ENCODE measurements around the gene DLG2.

DNA sequence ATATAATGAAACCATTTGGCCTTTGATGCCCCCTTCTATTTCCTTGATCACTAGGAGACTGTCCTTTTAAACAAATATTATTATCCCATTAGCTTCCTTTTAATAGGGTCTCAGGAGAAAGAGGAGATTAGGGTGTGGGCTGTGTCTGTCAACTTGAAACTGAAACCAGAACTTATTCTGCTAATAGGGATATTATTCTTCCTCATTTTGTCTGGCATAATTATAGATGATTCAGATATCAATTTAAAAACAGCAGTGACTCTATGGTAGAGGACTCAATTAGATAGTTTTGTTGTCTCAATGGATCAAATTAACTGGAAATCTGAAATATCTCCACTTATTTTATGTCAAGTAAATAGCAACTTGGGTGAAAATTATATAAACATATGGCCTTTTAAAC lies 1756.1 kb downstream of the DLG2 start:
- no peak for TF ChIP-seq CTCF (IDR thresholded peaks at IDR 0.05)
- TF ChIP-seq POLR2A (IDR thresholded peaks at IDR 0.05) = no peak
- TF ChIP-seq POLR2AphosphoS5 (IDR thresholded peaks at IDR 0.05) = no peak
